ENCODE data around the gene HYAL2. TPM values are rescaled to one million over a fixed set of nuclear protein-coding genes. Genes with fewer than 3 reads are reported as not detected.

The HYAL2 gene
- total and polyA plus RNA-seq, 12 donors: 25.1 to 135 (median 39.0) TPM

DNA sequence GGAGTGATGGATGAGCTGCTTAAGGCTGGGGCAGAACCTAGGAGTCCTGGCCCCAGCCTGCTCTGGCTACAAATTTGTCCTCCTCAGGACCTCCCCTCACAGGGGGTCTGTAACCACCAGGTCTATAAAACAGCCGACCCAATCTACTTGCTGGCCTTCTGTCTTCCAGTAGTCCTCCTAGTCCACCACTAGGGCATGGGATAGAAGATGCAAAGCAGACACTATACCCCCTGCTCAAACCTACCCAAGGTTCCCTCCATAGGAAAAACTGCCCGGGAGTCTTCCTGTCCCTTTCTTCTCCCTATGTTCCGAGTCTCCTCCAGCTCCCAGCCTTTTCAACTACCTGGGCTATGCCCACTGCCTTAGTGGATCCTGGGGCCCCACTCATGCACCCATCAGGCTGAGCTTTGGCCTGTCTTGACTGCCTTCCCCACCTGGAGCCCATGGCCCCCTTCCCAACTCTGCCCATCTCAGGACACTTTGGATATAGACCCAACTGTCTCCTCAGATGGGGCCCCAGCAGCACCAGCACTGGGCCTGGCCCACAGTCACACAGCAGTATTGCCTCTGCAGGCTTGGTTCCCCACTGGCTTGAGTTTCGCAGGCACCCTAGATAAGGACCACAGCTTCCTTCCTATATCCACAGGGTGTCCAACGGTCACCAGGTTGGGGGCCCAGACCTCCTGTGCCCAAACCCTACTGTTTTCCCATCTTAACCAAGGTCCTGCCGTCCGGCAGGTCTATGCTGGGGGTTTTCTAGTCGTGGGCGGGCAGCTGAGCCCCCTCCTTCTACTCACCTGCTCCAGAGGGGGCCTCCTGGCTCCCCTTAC is 24.4 kb downstream of the HYAL2 start:
- H3K4me1 ChIP-seq: peaks cover 23 to 56% (median 48%) of the 10 kb centered on the region in 9 donors
- DNase-seq: no peak
- peak overlapping the region; percentile 87 to 96 (median 95) for H3K27ac ChIP-seq
- H3K27me3 ChIP-seq: no peaks in the 10 kb centered on the region
- no peak for ATAC-seq
- intact Hi-C loops (cut with DNase I): no loop called here
- TF ChIP-seq, protein P1, sequence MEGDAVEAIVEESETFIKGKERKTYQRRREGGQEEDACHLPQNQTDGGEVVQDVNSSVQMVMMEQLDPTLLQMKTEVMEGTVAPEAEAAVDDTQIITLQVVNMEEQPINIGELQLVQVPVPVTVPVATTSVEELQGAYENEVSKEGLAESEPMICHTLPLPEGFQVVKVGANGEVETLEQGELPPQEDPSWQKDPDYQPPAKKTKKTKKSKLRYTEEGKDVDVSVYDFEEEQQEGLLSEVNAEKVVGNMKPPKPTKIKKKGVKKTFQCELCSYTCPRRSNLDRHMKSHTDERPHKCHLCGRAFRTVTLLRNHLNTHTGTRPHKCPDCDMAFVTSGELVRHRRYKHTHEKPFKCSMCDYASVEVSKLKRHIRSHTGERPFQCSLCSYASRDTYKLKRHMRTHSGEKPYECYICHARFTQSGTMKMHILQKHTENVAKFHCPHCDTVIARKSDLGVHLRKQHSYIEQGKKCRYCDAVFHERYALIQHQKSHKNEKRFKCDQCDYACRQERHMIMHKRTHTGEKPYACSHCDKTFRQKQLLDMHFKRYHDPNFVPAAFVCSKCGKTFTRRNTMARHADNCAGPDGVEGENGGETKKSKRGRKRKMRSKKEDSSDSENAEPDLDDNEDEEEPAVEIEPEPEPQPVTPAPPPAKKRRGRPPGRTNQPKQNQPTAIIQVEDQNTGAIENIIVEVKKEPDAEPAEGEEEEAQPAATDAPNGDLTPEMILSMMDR (IDR thresholded peaks at IDR 0.05): peak in 1 of 9 donors; percentile 5
- H3K9me3 ChIP-seq: no peaks in the 10 kb centered on the region
- 46 to 59% methylated on average over 9 of the region's 9 CpGs for WGBS, 2 donors
- peaks cover 0 to 22% (median 0%) of the 10 kb centered on the region in 9 donors for H3K36me3 ChIP-seq
- H3K4me3 ChIP-seq: peak overlapping the region; percentile 52 to 82 (median 68)

GRCh38 chr3:50297384-50297775 is 25.2 kb downstream of the HYAL2 start:
- Histone ChIP-seq H3K9me3 (no peaks in the 10 kb centered on the region), H3K27me3 (no peaks in the 10 kb centered on the region), H3K27ac (peak overlapping the region in 3 of 10 donors; percentile 91 to 95 (median 95)), H3K4me3 (no peak overlapping the region), H3K36me3 (peaks cover 0 to 22% (median 0%) of the 10 kb centered on the region in 9 donors), H3K4me1 (peaks cover 23 to 55% (median 47%) of the 10 kb centered on the region in 9 donors)
- TF ChIP-seq, protein P1 (IDR thresholded peaks at IDR 0.05): no peak
- no peak for DNase-seq
- 84 to 87% methylated on average over 2 of the region's 2 CpGs for WGBS, 2 donors
- ATAC-seq: no peak
- intact Hi-C loops (cut with DNase I): no loop called here

- Histone ChIP-seq H3K36me3 (peaks cover 0 to 22% (median 0%) of the 10 kb centered on the region in 9 donors), H3K9me3 (no peaks in the 10 kb centered on the region), H3K4me3 (no peak overlapping the region), H3K27me3 (no peaks in the 10 kb centered on the region), H3K27ac (no peak overlapping the region), H3K4me1 (peaks cover 23 to 50% (median 42%) of the 10 kb centered on the region in 9 donors)
- no peak for ATAC-seq
- TF ChIP-seq, protein P1 (IDR thresholded peaks at IDR 0.05): no peak
- 92 to 94% methylated on average over 18 of the region's 18 CpGs for WGBS, 2 donors
- DNase-seq: no peak
- intact Hi-C loops (cut with DNase I): no loop called here
Measured at GRCh38 chr3:50296721-50297383, 25.7 kb downstream of the HYAL2 start.

DNA sequence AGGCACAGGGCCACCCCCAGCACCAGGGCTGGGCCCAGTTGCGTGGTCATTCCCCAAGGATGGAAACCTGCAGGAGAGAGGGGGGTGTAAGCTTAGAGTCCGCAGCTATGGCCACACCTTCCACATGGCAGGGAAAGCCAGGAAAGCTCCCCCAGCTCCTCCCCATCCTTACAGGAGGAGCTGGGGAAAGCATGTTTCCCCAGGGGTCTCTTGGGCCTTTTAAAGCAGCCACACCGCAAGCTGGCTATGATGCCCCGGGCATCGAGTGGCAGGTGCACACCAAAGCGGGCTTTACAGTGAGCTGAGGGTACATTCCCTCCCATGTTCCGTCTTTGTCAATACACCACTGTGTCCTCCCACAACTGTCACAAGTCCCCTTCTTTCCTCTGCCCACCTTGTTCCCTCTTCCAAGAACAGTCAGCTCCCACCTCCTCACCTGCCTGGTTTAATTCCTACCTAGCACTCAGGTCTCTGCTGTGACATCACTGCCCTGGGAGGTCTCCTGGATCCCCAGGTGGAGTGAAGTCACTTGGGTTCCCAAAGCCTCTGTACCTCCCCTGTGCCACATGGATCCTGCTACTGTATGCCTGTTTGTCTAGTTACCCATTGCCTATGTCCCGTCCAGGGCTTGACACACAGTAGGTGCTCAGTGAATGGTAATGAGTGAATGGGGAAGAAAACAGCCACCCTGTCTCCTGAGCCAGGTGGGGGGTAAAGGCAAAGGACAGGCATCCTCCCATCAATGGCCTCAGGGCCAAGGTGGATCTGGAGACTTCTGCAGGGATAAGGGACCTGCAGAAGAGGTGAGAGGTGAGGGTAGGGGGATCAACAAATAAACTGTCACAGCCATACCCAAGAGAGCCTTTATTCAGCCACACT is 26.8 kb downstream of the HYAL2 start:
- Histone ChIP-seq H3K27ac (no peak overlapping the region), H3K9me3 (no peaks in the 10 kb centered on the region), H3K36me3 (peaks cover 0 to 16% (median 0%) of the 10 kb centered on the region in 9 donors), H3K4me1 (peaks cover 28 to 53% (median 43%) of the 10 kb centered on the region in 9 donors), H3K4me3 (no peak overlapping the region), H3K27me3 (no peaks in the 10 kb centered on the region)
- DNase-seq: no peak
- TF ChIP-seq, protein P1 (IDR thresholded peaks at IDR 0.05): no peak
- 88 to 89% methylated on average over 8 of the region's 8 CpGs for WGBS, 2 donors
- ATAC-seq: no peak
- intact Hi-C loops (cut with DNase I): no loop called here

All from heart right ventricle (tissue), 16 donors.